Measurements from ENCODE around the gene DOCK7. TPM values are rescaled to one million over a fixed set of nuclear protein-coding genes. Genes with fewer than 3 reads are reported as not detected.
A peak's percentile ranks its signal among the peaks of the same experiment; 100 is the strongest.

DOCK7 gene
- polyA plus RNA-seq, 1 of the 3 experiments (the other 2 are of a cell fraction), result 27.6 TPM

DNA sequence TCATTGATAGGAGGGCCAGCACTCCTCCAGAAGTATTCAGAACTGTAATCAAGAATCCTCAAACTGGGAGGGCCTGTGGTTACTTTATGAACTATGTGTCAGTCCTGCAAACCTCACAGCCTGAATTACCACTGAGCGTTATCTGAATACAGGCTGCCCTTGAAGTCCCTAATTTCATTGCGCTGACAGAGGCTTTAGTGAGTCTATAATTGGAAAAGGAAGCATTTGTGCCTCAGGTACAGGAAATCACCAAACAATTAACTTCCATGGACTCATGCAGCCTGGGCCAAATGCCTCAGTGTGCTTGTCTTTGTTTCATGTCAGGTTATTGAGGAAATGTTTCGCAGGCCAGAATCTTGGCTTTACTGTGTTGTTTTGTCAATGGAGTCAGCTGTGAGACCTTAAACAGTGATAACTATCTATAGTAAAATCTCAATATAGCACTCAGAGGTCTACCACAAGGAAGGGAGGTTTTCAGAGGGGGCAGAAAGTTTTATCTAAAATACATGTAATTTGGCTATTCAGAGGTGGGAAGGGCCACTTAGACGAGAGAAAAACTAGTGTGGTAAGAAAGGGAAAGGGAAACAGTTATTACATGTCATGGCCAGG lies 32.9 kb upstream of the DOCK7 start:
- H2AFZ ChIP-seq (ENCODE audit: low read depth), result no peak overlapping the region; the same call in 1 of the 2 replicates
- TF ChIP-seq FOXM1 (IDR thresholded peaks at IDR 0.05; ENCODE audit: low read depth), result no peak
- TF ChIP-seq POLR2AphosphoS5 (IDR thresholded peaks at IDR 0.05; ENCODE audit: low read depth, low read length), result no peak
- TF ChIP-seq MXI1 (IDR thresholded peaks at IDR 0.05; ENCODE audit: low read depth, low read length), result peak; percentile 49; the same call in 1 of the 2 replicates
- no peak for TF ChIP-seq NRF1 (IDR thresholded peaks at IDR 0.05; ENCODE audit: low read depth, low read length)
- no peak for TF ChIP-seq MEF2A (IDR thresholded peaks at IDR 0.05; ENCODE audit: borderline replicate concordance, low read depth)
- TF ChIP-seq, protein P1, sequence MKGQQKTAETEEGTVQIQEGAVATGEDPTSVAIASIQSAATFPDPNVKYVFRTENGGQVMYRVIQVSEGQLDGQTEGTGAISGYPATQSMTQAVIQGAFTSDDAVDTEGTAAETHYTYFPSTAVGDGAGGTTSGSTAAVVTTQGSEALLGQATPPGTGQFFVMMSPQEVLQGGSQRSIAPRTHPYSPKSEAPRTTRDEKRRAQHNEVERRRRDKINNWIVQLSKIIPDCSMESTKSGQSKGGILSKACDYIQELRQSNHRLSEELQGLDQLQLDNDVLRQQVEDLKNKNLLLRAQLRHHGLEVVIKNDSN (IDR thresholded peaks at IDR 0.05; ENCODE audit: borderline replicate concordance, low read depth), result no peak
- TF ChIP-seq FOSL2 (IDR thresholded peaks at IDR 0.05; ENCODE audit: borderline replicate concordance, low read depth), result no peak
- TF ChIP-seq RFX5 (IDR thresholded peaks at IDR 0.05; ENCODE audit: low read length), result 0 out of 2 replicates have a peak, but pooled peaks have one; percentile 17
- TF ChIP-seq, protein P2, sequence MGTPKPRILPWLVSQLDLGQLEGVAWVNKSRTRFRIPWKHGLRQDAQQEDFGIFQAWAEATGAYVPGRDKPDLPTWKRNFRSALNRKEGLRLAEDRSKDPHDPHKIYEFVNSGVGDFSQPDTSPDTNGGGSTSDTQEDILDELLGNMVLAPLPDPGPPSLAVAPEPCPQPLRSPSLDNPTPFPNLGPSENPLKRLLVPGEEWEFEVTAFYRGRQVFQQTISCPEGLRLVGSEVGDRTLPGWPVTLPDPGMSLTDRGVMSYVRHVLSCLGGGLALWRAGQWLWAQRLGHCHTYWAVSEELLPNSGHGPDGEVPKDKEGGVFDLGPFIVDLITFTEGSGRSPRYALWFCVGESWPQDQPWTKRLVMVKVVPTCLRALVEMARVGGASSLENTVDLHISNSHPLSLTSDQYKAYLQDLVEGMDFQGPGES (IDR thresholded peaks at IDR 0.05; ENCODE audit: low read depth, low read length), result no peak
- no peak for TF ChIP-seq SMC3 (IDR thresholded peaks at IDR 0.05; ENCODE audit: low read depth, low read length)
- TF ChIP-seq YY1 (IDR thresholded peaks at IDR 0.05; ENCODE audit: low read depth), result no peak
- TF ChIP-seq, protein P3, sequence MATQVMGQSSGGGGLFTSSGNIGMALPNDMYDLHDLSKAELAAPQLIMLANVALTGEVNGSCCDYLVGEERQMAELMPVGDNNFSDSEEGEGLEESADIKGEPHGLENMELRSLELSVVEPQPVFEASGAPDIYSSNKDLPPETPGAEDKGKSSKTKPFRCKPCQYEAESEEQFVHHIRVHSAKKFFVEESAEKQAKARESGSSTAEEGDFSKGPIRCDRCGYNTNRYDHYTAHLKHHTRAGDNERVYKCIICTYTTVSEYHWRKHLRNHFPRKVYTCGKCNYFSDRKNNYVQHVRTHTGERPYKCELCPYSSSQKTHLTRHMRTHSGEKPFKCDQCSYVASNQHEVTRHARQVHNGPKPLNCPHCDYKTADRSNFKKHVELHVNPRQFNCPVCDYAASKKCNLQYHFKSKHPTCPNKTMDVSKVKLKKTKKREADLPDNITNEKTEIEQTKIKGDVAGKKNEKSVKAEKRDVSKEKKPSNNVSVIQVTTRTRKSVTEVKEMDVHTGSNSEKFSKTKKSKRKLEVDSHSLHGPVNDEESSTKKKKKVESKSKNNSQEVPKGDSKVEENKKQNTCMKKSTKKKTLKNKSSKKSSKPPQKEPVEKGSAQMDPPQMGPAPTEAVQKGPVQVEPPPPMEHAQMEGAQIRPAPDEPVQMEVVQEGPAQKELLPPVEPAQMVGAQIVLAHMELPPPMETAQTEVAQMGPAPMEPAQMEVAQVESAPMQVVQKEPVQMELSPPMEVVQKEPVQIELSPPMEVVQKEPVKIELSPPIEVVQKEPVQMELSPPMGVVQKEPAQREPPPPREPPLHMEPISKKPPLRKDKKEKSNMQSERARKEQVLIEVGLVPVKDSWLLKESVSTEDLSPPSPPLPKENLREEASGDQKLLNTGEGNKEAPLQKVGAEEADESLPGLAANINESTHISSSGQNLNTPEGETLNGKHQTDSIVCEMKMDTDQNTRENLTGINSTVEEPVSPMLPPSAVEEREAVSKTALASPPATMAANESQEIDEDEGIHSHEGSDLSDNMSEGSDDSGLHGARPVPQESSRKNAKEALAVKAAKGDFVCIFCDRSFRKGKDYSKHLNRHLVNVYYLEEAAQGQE (IDR thresholded peaks at IDR 0.05; ENCODE audit: low read depth, low read length), result no peak
- TF ChIP-seq, protein P4, sequence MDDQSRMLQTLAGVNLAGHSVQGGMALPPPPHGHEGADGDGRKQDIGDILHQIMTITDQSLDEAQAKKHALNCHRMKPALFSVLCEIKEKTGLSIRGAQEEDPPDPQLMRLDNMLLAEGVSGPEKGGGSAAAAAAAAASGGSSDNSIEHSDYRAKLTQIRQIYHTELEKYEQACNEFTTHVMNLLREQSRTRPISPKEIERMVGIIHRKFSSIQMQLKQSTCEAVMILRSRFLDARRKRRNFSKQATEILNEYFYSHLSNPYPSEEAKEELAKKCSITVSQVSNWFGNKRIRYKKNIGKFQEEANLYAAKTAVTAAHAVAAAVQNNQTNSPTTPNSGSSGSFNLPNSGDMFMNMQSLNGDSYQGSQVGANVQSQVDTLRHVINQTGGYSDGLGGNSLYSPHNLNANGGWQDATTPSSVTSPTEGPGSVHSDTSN (IDR thresholded peaks at IDR 0.05), result no peak
- TF ChIP-seq, protein P5, sequence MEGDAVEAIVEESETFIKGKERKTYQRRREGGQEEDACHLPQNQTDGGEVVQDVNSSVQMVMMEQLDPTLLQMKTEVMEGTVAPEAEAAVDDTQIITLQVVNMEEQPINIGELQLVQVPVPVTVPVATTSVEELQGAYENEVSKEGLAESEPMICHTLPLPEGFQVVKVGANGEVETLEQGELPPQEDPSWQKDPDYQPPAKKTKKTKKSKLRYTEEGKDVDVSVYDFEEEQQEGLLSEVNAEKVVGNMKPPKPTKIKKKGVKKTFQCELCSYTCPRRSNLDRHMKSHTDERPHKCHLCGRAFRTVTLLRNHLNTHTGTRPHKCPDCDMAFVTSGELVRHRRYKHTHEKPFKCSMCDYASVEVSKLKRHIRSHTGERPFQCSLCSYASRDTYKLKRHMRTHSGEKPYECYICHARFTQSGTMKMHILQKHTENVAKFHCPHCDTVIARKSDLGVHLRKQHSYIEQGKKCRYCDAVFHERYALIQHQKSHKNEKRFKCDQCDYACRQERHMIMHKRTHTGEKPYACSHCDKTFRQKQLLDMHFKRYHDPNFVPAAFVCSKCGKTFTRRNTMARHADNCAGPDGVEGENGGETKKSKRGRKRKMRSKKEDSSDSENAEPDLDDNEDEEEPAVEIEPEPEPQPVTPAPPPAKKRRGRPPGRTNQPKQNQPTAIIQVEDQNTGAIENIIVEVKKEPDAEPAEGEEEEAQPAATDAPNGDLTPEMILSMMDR (IDR thresholded peaks at IDR 0.05), result no peak
- TF ChIP-seq TEAD4 (IDR thresholded peaks at IDR 0.05; ENCODE audit: borderline replicate concordance, insufficient read depth), result no peak
- TF ChIP-seq TCF12 (IDR thresholded peaks at IDR 0.05), result peak; percentile 11; the same call in 1 of the 2 replicates
- TF ChIP-seq FOXJ3 (CRISPR knock-in tag; IDR thresholded peaks at IDR 0.05), result peak; percentile 80
- TF ChIP-seq, protein P6, sequence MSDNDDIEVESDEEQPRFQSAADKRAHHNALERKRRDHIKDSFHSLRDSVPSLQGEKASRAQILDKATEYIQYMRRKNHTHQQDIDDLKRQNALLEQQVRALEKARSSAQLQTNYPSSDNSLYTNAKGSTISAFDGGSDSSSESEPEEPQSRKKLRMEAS (IDR thresholded peaks at IDR 0.05; ENCODE audit: low read depth), result no peak
- no peak for TF ChIP-seq NFIC (IDR thresholded peaks at IDR 0.05; ENCODE audit: borderline replicate concordance)
- no peak for TF ChIP-seq SIN3A (IDR thresholded peaks at IDR 0.05; ENCODE audit: borderline replicate concordance, low read depth, low read length)
- TF ChIP-seq RCOR1 (IDR thresholded peaks at IDR 0.05; ENCODE audit: low read length), result peak; percentile 87
- TF ChIP-seq EP300 (IDR thresholded peaks at IDR 0.05; ENCODE audit: borderline replicate concordance in 1 of 2, low read depth in 1 of 2, low read length in 1 of 2), result peak in 1 of 2 experiments; percentile 75; a peak in 2 of 4 replicates
- TF ChIP-seq ELF1 (IDR thresholded peaks at IDR 0.05), result no peak
- TF ChIP-seq CHD2 (IDR thresholded peaks at IDR 0.05; ENCODE audit: low read length, partially characterized antibody), result peak; percentile 39
- TF ChIP-seq GATA2 (CRISPR knock-in tag; IDR thresholded peaks at IDR 0.05), result peak; percentile 84

More for the DNA sequence above, 32.9 kb upstream of the DOCK7 start:
- H3K79me2 ChIP-seq (ENCODE audit: insufficient read depth), result no peaks in the 10 kb centered on the region
- CTCF ChIA-PET, result interaction anchor here (1.0 to 2.9 kb wide), 2 partner anchors 12 to 213 kb away, joined by 4 to 10 read pairs; no protein-coding TSS in a partner anchor
- H3K4me2 ChIP-seq, result no peak overlapping the region
- POLR2A ChIA-PET, result no interaction called here
- no peaks in the 10 kb centered on the region for H3K9me3 ChIP-seq
- H3K9me2 ChIP-seq, result no peaks in the 10 kb centered on the region
- H3K36me3 ChIP-seq (replicated peaks in 1 of 2; ENCODE audit: control insufficient read depth in 1 of 2, insufficient read depth in 2 of 2, low read length in 1 of 2), result no peaks in the 10 kb centered on the region
- H3K4me3 ChIP-seq (ENCODE audit: low read depth in 2 of 2, low read length in 1 of 2), result no peak overlapping the region
- no peaks in the 10 kb centered on the region for H4K20me1 ChIP-seq (ENCODE audit: insufficient read depth)
- H3K9ac ChIP-seq, result no peak overlapping the region
- H3K27ac ChIP-seq (ENCODE audit: low read depth in 2 of 2, low read length in 1 of 2), result peak overlapping the region in 1 of 2 experiments; percentile 79; a peak in 2 of 4 replicates
- H3K4me1 ChIP-seq (ENCODE audit: control insufficient read depth in 1 of 2, insufficient read depth in 2 of 2, low read depth in 1 of 2, low read length in 1 of 2), result peaks cover 22 to 25% of the 10 kb centered on the region in 2 experiments; a peak in 3 of 4 replicates
- H3F3A ChIP-seq (replicated peaks; ENCODE audit: insufficient read depth), result peaks cover 18% of the 10 kb centered on the region
- H3K27me3 ChIP-seq (ENCODE audit: insufficient read depth), result no peaks in the 10 kb centered on the region
- DNase-seq, result peak; percentile 50
- 71% methylated on average over 4 of the region's 4 CpGs for WGBS (ENCODE audit: low lambda C conversion rate)

All from SK-N-SH (cell line).